Right lobe of liver (tissue), 6 donors: ENCODE results near the gene TSHZ1. TPM values are rescaled to one million over a fixed set of nuclear protein-coding genes. Genes with fewer than 3 reads are reported as not detected.

Experiments
- ATAC-seq, 4 donors: fragments of 200-7000 bp; cut with Tn5 transposase; one replicate each; pipeline ENCODE4 v1.9.1; 2020; ENCODE audit warnings: mild to moderate bottlenecking in 4 of 4, moderate library complexity in 4 of 4
- DNase-seq, 3 donors: peaks; one replicate each; pipeline ENCODE4 v3.0.0-alpha.2; 2020
- H3K27ac ChIP-seq, 3 donors: fragments of 200-600 bp; one replicate each; pipeline ENCODE4 v1.8.0; 2022
- H3K27me3 ChIP-seq, 2 donors: fragments of 200-600 bp; one replicate each; pipeline ENCODE4 v1.8.0; 2022
- H3K36me3 ChIP-seq, 4 donors: fragments of 200-600 bp; sonication (generic) in 1 of 4; one replicate each; pipeline versions ENCODE4 v1.5.1 to v1.8.0; 2017 to 2022; ENCODE audit warnings: control low read depth in 1 of 4
- H3K4me1 ChIP-seq, 4 donors: fragments of 200-600 bp; sonication (generic) in 1 of 4; one replicate each; pipeline versions ENCODE4 v1.5.1 to v1.8.0; 2017 to 2022; ENCODE audit warnings: control low read depth in 1 of 4
- H3K4me3 ChIP-seq, 3 donors: fragments of 200-600 bp; one replicate each; pipeline ENCODE4 v1.8.0; 2022
- H3K9me3 ChIP-seq, 4 donors: fragments of 200-600 bp; sonication (generic) in 1 of 4; one replicate each; pipeline versions ENCODE4 v1.5.1 to v1.8.0; 2017 to 2022; ENCODE audit warnings: control low read depth in 1 of 4
- POLR2A ChIP-seq: fragments of 450-650 bp; IDR thresholded peaks from one replicate; pipeline ENCODE4 v1.6.1; 2017; ENCODE audit warnings: antibody characterized with exemption, mild to moderate bottlenecking
- WGBS: methylation state at CpG from one replicate; pipeline ENCODE4 v1.1.6; 2018; ENCODE audit warnings: low coverage, low lambda C conversion rate; ENCODE audit not compliant: insufficient coverage; ENCODE audit errors: missing lambda C conversion rate; 5-methylcytosine and 5-hydroxymethylcytosine counted together
- intact Hi-C, 2 donors: fragments of 100-400 bp; cut with DNase I; formaldehyde crosslinking; loops; one replicate each; pipeline versions ENCODE4 v1.11.2 to v1.14.1; 2022
- long read RNA-seq: library from polyadenylated mRNA; unstranded; transcript quantifications from one replicate; pipeline ENCODE4 v2.0.0, GENCODE V29; 2019
- total RNA-seq, 6 experiments: library from RNA; depleted of rRNA in 2 of 6; stranded (reverse); fragments of >200 nt in 2 of 6; fragmentation: NEBNext Ultra II Directional in 3 of 6; extraction: Animal tissue kit (Norgen Biotek cat#: 25700) in 3 of 6; gene quantifications; one replicate each; pipeline versions ENCODE4 v1.1.0 to v1.2.4, GENCODE V29; 2016 to 2023
- TF ChIP-seq, protein P1 (sequence below), 4 donors: fragments of 200-600 bp in 3 of 4; fragments of 450-650 bp in 1 of 4; IDR thresholded peaks; one replicate each; pipeline versions ENCODE4 v1.5.1 to v1.8.0; 2016 to 2022; ENCODE audit warnings: antibody characterized with exemption in 4 of 4, mild to moderate bottlenecking in 2 of 4
- donor health status: DM: no; HTN: yes; CAD: no.
- donor health status: DM: no; HTN: no; CAD: no.
- donor health status: DM: no; HTN: no; CAD: no.
- donor health status: DM: no; HTN: yes; CAD: no.
- donor health status: DM: no; HTN: yes; CAD: no.

The TSHZ1 gene, protein sequence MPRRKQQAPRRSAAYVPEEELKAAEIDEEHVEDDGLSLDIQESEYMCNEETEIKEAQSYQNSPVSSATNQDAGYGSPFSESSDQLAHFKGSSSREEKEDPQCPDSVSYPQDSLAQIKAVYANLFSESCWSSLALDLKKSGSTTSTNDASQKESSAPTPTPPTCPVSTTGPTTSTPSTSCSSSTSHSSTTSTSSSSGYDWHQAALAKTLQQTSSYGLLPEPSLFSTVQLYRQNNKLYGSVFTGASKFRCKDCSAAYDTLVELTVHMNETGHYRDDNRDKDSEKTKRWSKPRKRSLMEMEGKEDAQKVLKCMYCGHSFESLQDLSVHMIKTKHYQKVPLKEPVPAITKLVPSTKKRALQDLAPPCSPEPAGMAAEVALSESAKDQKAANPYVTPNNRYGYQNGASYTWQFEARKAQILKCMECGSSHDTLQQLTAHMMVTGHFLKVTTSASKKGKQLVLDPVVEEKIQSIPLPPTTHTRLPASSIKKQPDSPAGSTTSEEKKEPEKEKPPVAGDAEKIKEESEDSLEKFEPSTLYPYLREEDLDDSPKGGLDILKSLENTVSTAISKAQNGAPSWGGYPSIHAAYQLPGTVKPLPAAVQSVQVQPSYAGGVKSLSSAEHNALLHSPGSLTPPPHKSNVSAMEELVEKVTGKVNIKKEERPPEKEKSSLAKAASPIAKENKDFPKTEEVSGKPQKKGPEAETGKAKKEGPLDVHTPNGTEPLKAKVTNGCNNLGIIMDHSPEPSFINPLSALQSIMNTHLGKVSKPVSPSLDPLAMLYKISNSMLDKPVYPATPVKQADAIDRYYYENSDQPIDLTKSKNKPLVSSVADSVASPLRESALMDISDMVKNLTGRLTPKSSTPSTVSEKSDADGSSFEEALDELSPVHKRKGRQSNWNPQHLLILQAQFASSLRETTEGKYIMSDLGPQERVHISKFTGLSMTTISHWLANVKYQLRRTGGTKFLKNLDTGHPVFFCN (N-terminal part only)
- 10 to 100 TPM in 2 of 6 experiments, 1 to 10 TPM in 4; 6.4 to 13.3 (median 9.6) TPM for total RNA-seq
- long read RNA-seq, full-length matches to known transcripts = 3 of 3 reads
- long read RNA-seq, partial matches to known transcripts = 0 of 3 reads
- long read RNA-seq, other reads (novel, unspliced or antisense) = 0 of 3 reads

DNA sequence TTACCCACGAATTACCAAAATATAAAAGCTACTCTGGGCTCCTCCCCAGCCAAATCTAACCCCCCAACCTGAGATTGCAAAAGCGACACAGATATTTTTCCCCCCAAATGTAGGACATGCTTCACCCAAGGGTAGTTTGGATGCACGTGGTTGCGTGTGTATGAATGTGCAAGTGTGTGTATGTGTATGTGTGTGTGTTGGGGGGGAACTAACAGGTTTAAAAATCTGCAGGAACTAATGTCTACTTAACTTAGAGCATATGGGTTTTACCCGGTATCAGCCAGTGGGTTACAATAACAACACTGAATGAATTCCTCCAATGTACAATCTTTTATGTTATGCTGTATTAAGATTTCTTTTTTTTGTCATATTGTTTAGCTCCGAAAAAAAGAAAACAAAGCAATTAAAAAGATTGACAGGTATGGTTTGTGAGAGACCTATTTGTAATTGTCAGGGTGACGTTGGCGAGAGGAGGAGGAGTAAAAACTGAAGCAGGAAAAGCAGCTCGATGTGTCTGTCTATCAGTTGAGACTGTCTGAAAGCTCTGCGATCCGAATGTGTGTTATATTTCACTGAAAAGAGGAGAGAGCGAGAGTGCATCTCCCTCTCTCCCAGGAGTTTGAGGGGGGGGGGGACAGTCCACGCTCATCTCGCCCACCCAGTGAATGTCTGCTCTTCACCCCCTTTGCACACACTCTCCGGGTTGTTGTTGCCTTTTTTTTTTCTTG lies at the start of gene TSHZ1:
TSS of gene TSHZ1 (plus strand) at position 524 of the 728 bp plus-strand sequence. CDS start 1,080 bp downstream, outside the sequence.
- no peaks in the 10 kb centered on the region for H3K36me3 ChIP-seq
- H3K27me3 ChIP-seq = no peaks in the 10 kb centered on the region
- peak within 1 kb of the TSS; percentile 93 to 94 (median 94) for H3K4me3 ChIP-seq
- WGBS = under 1% methylated on average over 15 of the region's 15 CpGs
- peak; percentile 51 to 63 (median 59) for ATAC-seq
- H3K9me3 ChIP-seq = no peaks in the 10 kb centered on the region
- peak within 1 kb of the TSS; percentile 93 to 99 (median 95) for H3K27ac ChIP-seq
- DNase-seq = peak in 1 of 3 donors; percentile 77
- peak; percentile 91 for TF ChIP-seq POLR2A
- TF ChIP-seq, protein P1, sequence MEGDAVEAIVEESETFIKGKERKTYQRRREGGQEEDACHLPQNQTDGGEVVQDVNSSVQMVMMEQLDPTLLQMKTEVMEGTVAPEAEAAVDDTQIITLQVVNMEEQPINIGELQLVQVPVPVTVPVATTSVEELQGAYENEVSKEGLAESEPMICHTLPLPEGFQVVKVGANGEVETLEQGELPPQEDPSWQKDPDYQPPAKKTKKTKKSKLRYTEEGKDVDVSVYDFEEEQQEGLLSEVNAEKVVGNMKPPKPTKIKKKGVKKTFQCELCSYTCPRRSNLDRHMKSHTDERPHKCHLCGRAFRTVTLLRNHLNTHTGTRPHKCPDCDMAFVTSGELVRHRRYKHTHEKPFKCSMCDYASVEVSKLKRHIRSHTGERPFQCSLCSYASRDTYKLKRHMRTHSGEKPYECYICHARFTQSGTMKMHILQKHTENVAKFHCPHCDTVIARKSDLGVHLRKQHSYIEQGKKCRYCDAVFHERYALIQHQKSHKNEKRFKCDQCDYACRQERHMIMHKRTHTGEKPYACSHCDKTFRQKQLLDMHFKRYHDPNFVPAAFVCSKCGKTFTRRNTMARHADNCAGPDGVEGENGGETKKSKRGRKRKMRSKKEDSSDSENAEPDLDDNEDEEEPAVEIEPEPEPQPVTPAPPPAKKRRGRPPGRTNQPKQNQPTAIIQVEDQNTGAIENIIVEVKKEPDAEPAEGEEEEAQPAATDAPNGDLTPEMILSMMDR (IDR thresholded peaks at IDR 0.05) = no peak
- peaks cover 0 to 42% (median 14%) of the 10 kb centered on the region in 4 donors for H3K4me1 ChIP-seq
- intact Hi-C loops = no loop called here

DNA sequence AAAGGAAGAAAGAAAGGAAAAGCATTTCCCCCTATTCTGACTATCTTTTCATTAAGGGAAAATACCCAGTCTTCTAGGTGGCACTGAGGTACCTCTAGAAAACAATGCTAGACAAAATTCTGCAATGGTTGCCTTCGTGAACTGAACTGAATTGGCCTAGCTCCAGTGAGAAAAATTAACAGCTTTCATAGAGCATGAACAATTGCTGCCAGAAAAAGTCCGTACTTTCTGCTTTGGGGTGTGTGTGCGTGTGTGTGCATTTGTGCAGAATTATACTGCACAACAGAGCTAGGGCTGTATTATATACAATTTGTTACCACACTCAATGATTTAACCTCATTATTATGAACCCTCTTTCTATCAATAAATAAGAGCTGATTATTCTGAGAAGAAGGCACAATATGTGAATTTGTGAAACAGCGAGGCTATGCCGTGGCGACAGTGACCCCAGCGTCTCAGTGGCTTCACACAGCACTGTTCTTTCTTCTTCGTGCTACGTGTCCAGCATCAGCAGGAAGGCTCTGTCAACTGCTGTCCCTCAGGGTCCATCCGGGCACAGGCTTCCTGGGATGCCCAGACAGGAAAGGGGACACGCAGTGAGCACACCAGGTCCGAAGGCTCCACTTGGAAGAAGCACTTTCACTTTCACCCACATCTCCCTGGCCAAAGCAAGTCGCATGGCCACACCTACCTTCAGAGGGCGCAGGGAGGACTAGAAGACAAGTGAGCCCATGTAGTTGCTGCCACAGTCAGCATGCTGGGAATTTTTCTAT lies 49.2 kb upstream of the TSHZ1 start:
- DNase-seq = peak in 1 of 3 donors; percentile 49
- Histone ChIP-seq H3K27me3 (no peaks in the 10 kb centered on the region), H3K27ac (no peak overlapping the region), H3K4me3 (peak overlapping the region; percentile 26 to 46 (median 39)), H3K4me1 (no peaks in the 10 kb centered on the region), H3K9me3 (no peaks in the 10 kb centered on the region), H3K36me3 (no peaks in the 10 kb centered on the region)
- peak; percentile 75 to 94 (median 86) for ATAC-seq
- no peak for TF ChIP-seq POLR2A
- TF ChIP-seq, protein P1 (IDR thresholded peaks at IDR 0.05) = no peak
- intact Hi-C loops = no loop called here
- 50% methylated on average over 7 of the region's 14 CpGs for WGBS

DNA sequence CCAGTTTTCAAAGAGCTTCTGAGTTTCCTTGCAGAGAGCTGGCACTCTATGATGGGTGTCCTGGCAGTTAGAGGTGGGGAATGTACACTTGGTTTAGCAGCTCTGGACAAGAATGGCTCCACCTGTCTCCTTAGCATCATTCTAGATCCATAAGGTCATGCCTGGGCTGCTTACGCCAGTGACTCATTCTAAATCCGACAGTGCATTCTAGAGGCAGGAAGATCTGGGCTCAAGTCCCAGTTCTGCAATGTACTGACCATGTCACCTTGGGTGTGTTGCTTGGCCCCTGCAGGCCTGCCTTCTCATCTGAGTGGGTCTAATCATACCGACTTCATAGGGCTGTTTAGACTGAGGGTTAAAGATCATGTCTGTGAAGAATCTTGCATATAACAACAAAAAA lies 48.1 kb upstream of the TSHZ1 start:
- WGBS = 90% methylated on average over 3 of the region's 3 CpGs
- Histone ChIP-seq H3K9me3 (no peaks in the 10 kb centered on the region), H3K4me1 (no peaks in the 10 kb centered on the region), H3K36me3 (no peaks in the 10 kb centered on the region), H3K4me3 (no peak overlapping the region), H3K27ac (no peak overlapping the region), H3K27me3 (no peaks in the 10 kb centered on the region)
- intact Hi-C loops = no loop called here
- no peak for ATAC-seq
- DNase-seq = no peak
- TF ChIP-seq, protein P1 (IDR thresholded peaks at IDR 0.05) = no peak
- TF ChIP-seq POLR2A = no peak
